Osteocyte (in vitro differentiated cells): ENCODE measurements around the gene GGT5. TPM values are rescaled to one million over a fixed set of nuclear protein-coding genes. Genes with fewer than 3 reads are reported as not detected.
"Not testable (repeated sequence)": the region's sequence is repeated elsewhere in the genome, so short reads cannot be mapped to it uniquely, and the experiment has no call there.

Source experiments
- DNase-seq: peaks from one replicate; pipeline ENCODE4 v3.0.0; 2021; ENCODE audit warnings: mixed read lengths; ENCODE audit not compliant: unreplicated experiment; ENCODE audit errors: extremely low spot score
- H3K27ac Mint-ChIP-seq: one replicate; pipeline ENCODE4 v1.8.0; 2021; ENCODE audit warnings: mild to moderate bottlenecking, mixed read lengths; ENCODE audit not compliant: unreplicated experiment
- H3K27me3 Mint-ChIP-seq: one replicate; pipeline ENCODE4 v1.8.0; 2021; ENCODE audit warnings: mixed read lengths; ENCODE audit not compliant: unreplicated experiment
- H3K36me3 Mint-ChIP-seq: one replicate; pipeline ENCODE4 v1.8.0; 2021; ENCODE audit warnings: mixed read lengths; ENCODE audit not compliant: unreplicated experiment
- H3K4me1 Mint-ChIP-seq: one replicate; pipeline ENCODE4 v1.8.0; 2021; ENCODE audit warnings: mixed read lengths; ENCODE audit not compliant: unreplicated experiment
- H3K4me3 Mint-ChIP-seq: one replicate; pipeline ENCODE4 v1.8.0; 2021; ENCODE audit warnings: mild to moderate bottlenecking, moderate library complexity, mixed read lengths; ENCODE audit not compliant: unreplicated experiment
- H3K9me3 Mint-ChIP-seq: one replicate; pipeline ENCODE4 v1.8.0; 2021; ENCODE audit warnings: mixed read lengths; ENCODE audit not compliant: unreplicated experiment
- CTCF ChIP-seq: fragments of 200-600 bp; sonication (generic); IDR thresholded peaks from 2 replicates; pipeline ENCODE4 v1.5.0; 2021; ENCODE audit warnings: antibody characterized with exemption, mild to moderate bottlenecking, moderate library complexity
- total RNA-seq: library from RNA; stranded (reverse); gene quantifications from 2 replicates; pipeline ENCODE4 v1.2.1, GENCODE V29; 2021

The GGT5 gene
- total RNA-seq, 1 donor from 2014 or later = 136 TPM

GRCh38 chr22:24208012-24208749, 36.7 kb downstream of the GGT5 start:
- Mint-ChIP-seq H3K4me3 (peak overlapping the region; percentile 23), H3K4me1 (peaks cover 45% of the 10 kb centered on the region), H3K27me3 (no peaks in the 10 kb centered on the region), H3K36me3 (no peaks in the 10 kb centered on the region), H3K9me3 (no peaks in the 10 kb centered on the region), H3K27ac (peak overlapping the region; percentile 97)
- TF ChIP-seq CTCF = no peak
- DNase-seq = no peak

DNA sequence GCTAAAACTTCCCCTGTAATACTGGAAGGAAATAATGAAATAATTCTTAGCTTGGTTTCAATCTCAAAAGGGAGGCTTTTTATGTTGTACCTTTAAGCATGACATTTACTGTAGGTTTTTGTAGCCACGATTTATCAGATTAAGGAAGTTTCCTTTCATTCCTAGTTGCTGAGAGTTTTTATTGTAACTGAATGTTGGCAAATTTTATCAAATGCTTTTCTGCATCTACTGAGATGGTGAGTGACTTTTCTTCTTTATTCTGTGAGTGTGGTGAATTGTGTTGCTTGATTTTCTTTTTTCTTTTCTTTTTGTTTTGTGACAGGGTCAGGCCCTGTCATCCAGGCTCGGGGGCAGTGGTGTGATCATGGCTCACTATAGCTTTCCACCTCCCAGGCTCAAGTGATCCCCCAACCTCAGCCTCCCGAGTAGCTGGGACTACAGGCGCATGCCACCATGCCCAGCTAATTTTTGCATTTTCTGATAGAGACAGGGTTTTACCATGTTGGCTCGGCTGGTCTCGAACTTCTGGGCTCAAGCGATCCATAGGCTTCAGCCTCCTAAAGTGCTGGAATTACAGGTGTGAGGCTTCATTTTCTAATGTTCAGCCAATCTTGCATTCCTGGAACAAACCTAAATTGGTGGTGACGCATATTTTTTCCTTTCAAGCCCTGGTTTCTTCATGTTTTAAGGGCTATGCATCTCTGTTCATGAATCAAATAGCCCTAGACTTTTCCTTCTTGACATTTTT, 37.4 kb downstream of the GGT5 start:
- peak overlapping the region; percentile 23 for H3K4me3 Mint-ChIP-seq
- H3K27ac Mint-ChIP-seq = peak overlapping the region; percentile 97

GRCh38 chr22:24206460-24207263, 38.2 kb downstream of the GGT5 start:
- DNase-seq, H3K9me3 Mint-ChIP-seq, H3K36me3 Mint-ChIP-seq, H3K4me3 Mint-ChIP-seq, H3K27me3 Mint-ChIP-seq: not testable (repeated sequence)
- H3K4me1 Mint-ChIP-seq = peaks cover 54% of the 10 kb centered on the region
- H3K27ac Mint-ChIP-seq = peak overlapping the region; percentile 97

More for the DNA sequence above, 37.4 kb downstream of the GGT5 start:
- DNase-seq = no peak
- Mint-ChIP-seq H3K4me1 (peaks cover 49% of the 10 kb centered on the region), H3K9me3 (no peaks in the 10 kb centered on the region), H3K36me3 (no peaks in the 10 kb centered on the region), H3K27me3 (no peaks in the 10 kb centered on the region)
- no peak for TF ChIP-seq CTCF

DNA sequence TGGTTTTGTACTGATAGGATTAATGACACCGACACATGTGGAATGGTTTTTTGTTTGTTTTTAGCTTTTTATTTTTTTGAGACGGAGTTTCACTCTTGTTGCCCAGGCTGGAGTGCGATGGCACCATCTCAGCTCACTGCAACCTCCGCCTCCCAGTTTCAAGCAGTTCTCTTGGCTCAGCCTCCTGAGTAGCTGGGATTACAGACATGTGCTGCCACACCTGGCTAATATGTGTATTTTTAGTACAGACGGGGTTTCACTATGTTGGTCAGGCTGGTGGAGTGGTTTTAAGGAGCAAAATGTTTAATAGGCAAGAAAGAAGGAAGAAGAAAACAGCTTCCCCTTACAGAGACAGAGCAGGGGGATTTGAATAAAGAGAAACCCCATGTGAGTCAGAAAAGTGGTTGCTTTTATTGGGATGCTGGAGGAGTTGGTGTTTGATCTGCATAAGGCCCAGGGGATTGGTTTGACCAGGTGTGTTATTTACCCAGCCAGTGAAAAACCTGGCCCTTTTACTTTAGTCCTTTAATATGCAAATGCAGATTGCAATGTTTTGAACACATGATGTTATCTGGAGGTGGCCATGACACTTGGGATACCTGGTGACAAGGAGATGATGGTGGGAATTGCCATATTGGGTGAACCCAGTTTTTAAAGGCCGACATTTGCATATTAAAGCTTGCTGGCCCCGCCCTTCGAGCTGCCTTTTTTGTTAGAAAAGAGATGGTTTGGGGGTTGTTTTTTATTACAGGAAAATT, 39.3 kb downstream of the GGT5 start:
- Mint-ChIP-seq H3K36me3 (no peaks in the 10 kb centered on the region), H3K4me1 (peaks cover 57% of the 10 kb centered on the region), H3K9me3 (no peaks in the 10 kb centered on the region), H3K4me3 (no peak overlapping the region), H3K27me3 (no peaks in the 10 kb centered on the region), H3K27ac (peak overlapping the region; percentile 8)
- DNase-seq = no peak
- TF ChIP-seq CTCF = no peak

DNA sequence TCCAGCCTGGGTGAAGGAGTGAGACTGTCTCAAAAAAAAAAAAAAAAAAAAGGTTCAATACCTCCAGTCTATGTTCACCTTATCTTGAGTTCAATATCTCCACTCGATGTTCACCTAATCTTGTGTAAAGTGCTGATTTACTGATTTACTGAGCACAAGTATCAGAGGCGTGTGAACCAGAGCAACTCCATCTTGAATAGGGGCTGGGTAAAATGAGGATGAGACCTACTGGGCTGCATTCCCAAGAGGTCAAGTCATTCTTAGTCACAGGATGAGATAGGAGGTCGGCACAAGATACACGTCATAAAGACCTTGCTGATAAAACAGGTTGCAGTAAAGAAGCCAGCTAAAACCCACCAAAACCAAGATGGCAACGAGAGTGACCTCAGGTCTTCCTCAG, 41.0 kb downstream of the GGT5 start:
- not testable (repeated sequence) for H3K4me3 Mint-ChIP-seq, H3K27me3 Mint-ChIP-seq, H3K36me3 Mint-ChIP-seq, H3K9me3 Mint-ChIP-seq, H3K27ac Mint-ChIP-seq, DNase-seq
- peaks cover 54% of the 10 kb centered on the region for H3K4me1 Mint-ChIP-seq
